GM12878 (cell line): Measurements from ENCODE around the gene DNASE1. TPM values are rescaled to one million over a fixed set of nuclear protein-coding genes. Genes with fewer than 3 reads are reported as not detected.

ENCODE experiments used
- ATAC-seq: fragments of 200-7000 bp; cut with Tn5 transposase; 3 replicates; pipeline ENCODE4 v1.9.1; 2020; ENCODE audit warnings: mild to moderate bottlenecking, moderate library complexity
- BruUV-seq: library from RNA; stranded (reverse); fragments of 400-500 nt; replicated peaks from 2 replicates; lab custom pipeline; 2021; lab: Mats Ljungman, UMichigan
- CTCF ChIA-PET: fragments of 300-600 bp; sonication (Branson Sonifier 250); formaldehyde crosslinking; extraction: SDS; loops from one replicate; lab custom pipeline; 2021; ENCODE audit warnings: inconsistent platforms; lab: Yijun Ruan, JAX
- POLR2A ChIA-PET: fragments of 350-600 bp; formaldehyde crosslinking; extraction: SDS; loops from one replicate; lab custom pipeline; 2021; ENCODE audit warnings: inconsistent platforms; lab: Charles Lee
- RAD21 ChIA-PET: fragments of 300-600 bp; sonication (Branson Sonifier 250); formaldehyde crosslinking; loops from one replicate; lab custom pipeline; 2023; ENCODE audit warnings: antibody characterized with exemption; ENCODE audit not compliant: unreplicated experiment; lab: Charles Lee
- SMC1A ChIA-PET: fragments of 300-600 bp; sonication (Branson Sonifier 250); formaldehyde crosslinking; loops from one replicate; lab custom pipeline; 2023; ENCODE audit not compliant: unreplicated experiment, uncharacterized antibody; lab: Charles Lee
- DNase-seq: peaks from one replicate; pipeline ENCODE4 v3.0.0-alpha.2; 2011; ENCODE audit warnings: low read depth, low spot score
- FAIRE-seq: peaks from 3 replicates; lab custom pipeline; 2011; peaks lifted over from hg19 to GRCh38; lab: Jason Lieb, UNC
- H2AFZ ChIP-seq: 2 replicates; pipeline ENCODE4 v1.6.0; 2011; ENCODE audit warnings: low read depth, low read length, control low read depth; ENCODE audit not compliant: control insufficient read depth
- H3K27ac ChIP-seq: 2 replicates; pipeline ENCODE4 v1.5.1; 2011; ENCODE audit warnings: control low read depth; ENCODE audit not compliant: control insufficient read depth, insufficient read depth
- H3K27me3 ChIP-seq, 2 experiments: replicated peaks in 1 of 2; 2 replicates each; pipeline versions ENCODE4 v1.6.0 to v1.6.1; 2011; ENCODE audit warnings: low read length in 1 of 2; ENCODE audit not compliant: control insufficient read depth in 2 of 2, insufficient read depth in 2 of 2
- H3K36me3 ChIP-seq, 2 experiments: 2 replicates each; pipeline ENCODE4 v1.5.1; 2011; ENCODE audit warnings: low read length in 1 of 2; ENCODE audit not compliant: control insufficient read depth in 2 of 2, insufficient read depth in 2 of 2
- H3K4me1 ChIP-seq: 2 replicates; pipeline ENCODE4 v1.6.1; 2011; ENCODE audit warnings: mild to moderate bottlenecking, low read length, moderate library complexity, mixed read lengths; ENCODE audit not compliant: control insufficient read depth, insufficient read depth
- H3K4me2 ChIP-seq: 2 replicates; pipeline ENCODE4 v1.6.0; 2011; ENCODE audit warnings: control low read depth; ENCODE audit not compliant: control insufficient read depth, insufficient read depth
- H3K4me3 ChIP-seq: fragments of 200-600 bp; sonication (generic); 2 replicates; pipeline ENCODE4 v1.5.1; 2016
- H3K79me2 ChIP-seq: 2 replicates; pipeline ENCODE4 v1.6.0; 2011; ENCODE audit warnings: low read length; ENCODE audit not compliant: control insufficient read depth, insufficient read depth
- H3K9ac ChIP-seq: 2 replicates; pipeline ENCODE4 v1.8.0; 2011; ENCODE audit warnings: low read length, control low read depth, mixed read lengths; ENCODE audit not compliant: control insufficient read depth, insufficient read depth
- H3K9me3 ChIP-seq: replicated peaks from 3 replicates; pipeline ENCODE4 v1.5.1; 2011; ENCODE audit warnings: mild to moderate bottlenecking, low read length; ENCODE audit not compliant: control insufficient read depth, insufficient read depth
- H4K20me1 ChIP-seq: 2 replicates; pipeline ENCODE4 v1.6.0; 2011; ENCODE audit not compliant: control insufficient read depth, insufficient read depth
- BCL11A ChIP-seq: IDR thresholded peaks from 2 replicates; pipeline ENCODE4 v1.6.1; 2011; ENCODE audit warnings: low read depth, low read length
- BHLHE40 ChIP-seq, 2 experiments: fragments of 450-650 bp in 1 of 2; IDR thresholded peaks; 2 replicates each; pipeline ENCODE4 v1.6.1; 2011 to 2017; ENCODE audit warnings: low read depth in 2 of 2, borderline replicate concordance in 1 of 2, improper control_type of control experiment in 1 of 2, low read length in 1 of 2, mild to moderate bottlenecking in 1 of 2
- CBFB ChIP-seq: IDR thresholded peaks from 2 replicates; pipeline ENCODE4 v1.6.1; 2016; ENCODE audit warnings: antibody characterized with exemption, low read depth
- CBX3 ChIP-seq: fragments of 200-600 bp; sonication (generic); IDR thresholded peaks from 2 replicates; pipeline ENCODE4 v1.6.1; 2016; ENCODE audit warnings: low read depth, borderline replicate concordance
- CHD1 ChIP-seq: IDR thresholded peaks from 2 replicates; pipeline ENCODE4 v1.6.1; 2012; ENCODE audit warnings: low read depth, low read length, improper control_type of control experiment
- FOS ChIP-seq: IDR thresholded peaks from 3 replicates; pipeline ENCODE4 v1.6.1; 2011; ENCODE audit warnings: borderline replicate concordance; ENCODE audit not compliant: insufficient read length; ENCODE audit errors: extremely low read depth
- GABPA ChIP-seq: IDR thresholded peaks from 2 replicates; pipeline ENCODE4 v1.6.1; 2014; ENCODE audit warnings: antibody characterized with exemption, low read depth, mild to moderate bottlenecking, inconsistent platforms
- MAX ChIP-seq: IDR thresholded peaks from 2 replicates; pipeline ENCODE4 v1.6.1; 2012; ENCODE audit warnings: low read depth, low read length, improper control_type of control experiment
- MYC ChIP-seq: IDR thresholded peaks from 2 replicates; pipeline ENCODE4 v1.6.1; 2011; ENCODE audit warnings: mild to moderate bottlenecking, low read length, moderate library complexity, inconsistent platforms; ENCODE audit not compliant: insufficient read depth, insufficient replicate concordance, insufficient read length, severe bottlenecking
- NFYB ChIP-seq: IDR thresholded peaks from 2 replicates; pipeline ENCODE4 v1.6.1; 2011; ENCODE audit warnings: low read depth, mild to moderate bottlenecking, low read length, improper control_type of control experiment, moderate library complexity; ENCODE audit not compliant: insufficient read depth
- PAX8 ChIP-seq: fragments of 450-650 bp; IDR thresholded peaks from 2 replicates; pipeline ENCODE4 v1.6.1; 2017; ENCODE audit warnings: mild to moderate bottlenecking, moderate library complexity
- RELA ChIP-seq: fragments of 450-650 bp; IDR thresholded peaks from 2 replicates; pipeline ENCODE4 v1.8.0; 2014; ENCODE audit warnings: borderline replicate concordance; ENCODE audit not compliant: partially characterized antibody
- SREBF2 ChIP-seq: IDR thresholded peaks from 2 replicates; pipeline ENCODE4 v1.6.1; 2012; ENCODE audit warnings: mild to moderate bottlenecking, low read length
- STAT1 ChIP-seq: fragments of 450-650 bp; conservative IDR thresholded peaks from 2 replicates; pipeline ENCODE4 v1.6.1; 2014; ENCODE audit warnings: antibody characterized with exemption, mild to moderate bottlenecking
- SUPT20H ChIP-seq: IDR thresholded peaks from 2 replicates; pipeline ENCODE4 v1.6.1; 2011; ENCODE audit warnings: low read depth, mild to moderate bottlenecking, low read length, moderate library complexity, borderline replicate concordance; ENCODE audit not compliant: control insufficient read depth
- TARDBP ChIP-seq: IDR thresholded peaks from 2 replicates; pipeline ENCODE4 v1.6.1; 2016; ENCODE audit warnings: borderline replicate concordance
- WRNIP1 ChIP-seq: IDR thresholded peaks from 2 replicates; pipeline ENCODE4 v1.6.1; 2011; ENCODE audit warnings: low read depth, low read length, improper control_type of control experiment, borderline replicate concordance
- WGBS: methylation state at CpG from one replicate; pipeline ENCODE4 v1.1.6; 2016; ENCODE audit warnings: low lambda C conversion rate; ENCODE audit not compliant: insufficient replicate concordance, insufficient coverage; ENCODE audit errors: missing lambda C conversion rate; 5-methylcytosine and 5-hydroxymethylcytosine counted together
- in situ Hi-C: fragments of 300-500 bp; cut with MboI; formaldehyde crosslinking; loops from 9 replicates; pipeline ENCODE4 v1.14.3; 2018; ENCODE audit warnings: mixed read lengths
- intact Hi-C: fragments of 100-400 bp; cut with micrococcal nuclease; formaldehyde crosslinking; loops from one replicate; pipeline ENCODE4 v1.14.2; 2022; ENCODE audit not compliant: unreplicated experiment
- polyA plus RNA-seq, 11 experiments: library from polyadenylated mRNA; depleted of rRNA in 4 of 11; unstranded in 6 of 11; stranded (reverse) in 5 of 11; fragments of >200 nt; fragmentation: Nextera tagmentation in 4 of 11; fragmentation: Illumina TruSeq in 1 of 11; extraction: Ambion mirVana in 4 of 11; extraction: Trizol in 1 of 11; gene quantifications; 1 replicate in 1 of 11; 2 replicates in 10 of 11; pipeline versions ENCODE4 v1.2.1 to v1.2.3, GENCODE V29; 2011 to 2016; ENCODE audit warnings: inconsistent platforms in 2 of 11, missing spikeins in 2 of 11, low read depth in 1 of 11
- total RNA-seq, 4 experiments: library from RNA; depleted of rRNA in 3 of 4; stranded (reverse); fragments of >200 nt in 3 of 4; fragmentation: Illumina TruSeq in 1 of 4; extraction: Trizol in 1 of 4; gene quantifications; 2 replicates each; pipeline versions ENCODE4 v1.2.1 to v1.2.3, GENCODE V29; 2013 to 2021
- TF ChIP-seq, protein P1 (sequence below): fragments of 450-650 bp; IDR thresholded peaks from 2 replicates; pipeline ENCODE4 v1.6.1; 2016; ENCODE audit warnings: mild to moderate bottlenecking
- TF ChIP-seq, protein P2 (sequence below): IDR thresholded peaks from 2 replicates; pipeline ENCODE4 v1.6.1; 2012; ENCODE audit warnings: low read depth, low read length, improper control_type of control experiment

DNASE1 gene
- total and polyA plus RNA-seq, 10 of the 15 experiments (the other 5 are each of a cell fraction or from before 2014, with no cell fraction given) = 0.23 to 12.0 (median 7.9) TPM

DNA sequence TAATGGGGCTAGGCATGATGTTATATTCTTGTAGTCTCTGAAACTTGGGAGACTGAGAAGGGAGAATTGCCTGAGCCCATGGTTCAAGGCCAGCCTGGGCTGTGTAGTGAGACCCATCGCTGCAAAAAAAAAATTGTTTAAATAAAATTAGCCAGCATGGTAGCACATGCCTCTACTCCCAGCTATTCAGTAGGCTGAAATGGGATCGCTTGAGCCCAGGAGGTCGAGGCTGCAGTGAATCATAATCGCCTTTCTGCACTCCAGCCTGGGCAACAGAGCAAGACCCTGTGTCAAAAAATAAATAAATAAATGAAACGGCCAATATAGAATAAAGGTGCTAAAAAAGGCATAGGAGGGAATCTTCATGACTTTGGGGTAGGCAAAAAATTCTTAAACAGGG, 29.2 kb upstream of the DNASE1 start:
- in situ Hi-C loops (no loop called here), intact Hi-C loops (no loop called here)
- Histone ChIP-seq H3K79me2 (peaks cover 3% of the 10 kb centered on the region), H2AFZ (no peak overlapping the region), H3K9ac (no peak overlapping the region), H3K27ac (peak overlapping the region; percentile 82), H3K36me3 (no peaks in the 10 kb centered on the region), H3K27me3 (no peaks in the 10 kb centered on the region), H3K4me3 (no peak overlapping the region), H3K9me3 (no peaks in the 10 kb centered on the region), H3K4me2 (peak overlapping the region; percentile 85), H3K4me1 (peaks cover 41% of the 10 kb centered on the region), H4K20me1 (no peaks in the 10 kb centered on the region)
- POLR2A ChIA-PET = interaction anchor here (1.8 kb wide), 1 partner anchor 9 kb away, joined by 4 read pairs; no protein-coding TSS in a partner anchor
- FAIRE-seq = no peak
- no peak for DNase-seq
- BruUV-seq = no TSS peak
- CTCF ChIA-PET = no interaction called here
- RAD21 ChIA-PET = no interaction called here
- 69% methylated on average over 5 of the region's 5 CpGs for WGBS
- SMC1A ChIA-PET = interaction anchor here (1.1 to 1.2 kb wide), 2 partner anchors 11 to 14 kb away, joined by 3 read pairs; partner anchors contain the start of gene SLX4
- ATAC-seq = no peak
- TF ChIP-seq PAX8 (no peak), STAT1 (no peak), WRNIP1 (no peak), CBX3 (no peak), TARDBP (no peak), MAX (no peak), RELA (no peak), NFYB (no peak), BHLHE40 (IDR thresholded peaks at IDR 0.05; ENCODE audit: borderline replicate concordance in 1 of 2, low read depth in 2 of 2, low read length in 1 of 2) (no peak), GABPA (no peak), FOS (no peak), CHD1 (no peak), SUPT20H (no peak), CBFB (no peak), SREBF2 (no peak), MYC (no peak), BCL11A (no peak)
- TF ChIP-seq, protein P1, sequence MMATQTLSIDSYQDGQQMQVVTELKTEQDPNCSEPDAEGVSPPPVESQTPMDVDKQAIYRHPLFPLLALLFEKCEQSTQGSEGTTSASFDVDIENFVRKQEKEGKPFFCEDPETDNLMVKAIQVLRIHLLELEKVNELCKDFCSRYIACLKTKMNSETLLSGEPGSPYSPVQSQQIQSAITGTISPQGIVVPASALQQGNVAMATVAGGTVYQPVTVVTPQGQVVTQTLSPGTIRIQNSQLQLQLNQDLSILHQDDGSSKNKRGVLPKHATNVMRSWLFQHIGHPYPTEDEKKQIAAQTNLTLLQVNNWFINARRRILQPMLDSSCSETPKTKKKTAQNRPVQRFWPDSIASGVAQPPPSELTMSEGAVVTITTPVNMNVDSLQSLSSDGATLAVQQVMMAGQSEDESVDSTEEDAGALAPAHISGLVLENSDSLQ = no peak
- TF ChIP-seq, protein P2, sequence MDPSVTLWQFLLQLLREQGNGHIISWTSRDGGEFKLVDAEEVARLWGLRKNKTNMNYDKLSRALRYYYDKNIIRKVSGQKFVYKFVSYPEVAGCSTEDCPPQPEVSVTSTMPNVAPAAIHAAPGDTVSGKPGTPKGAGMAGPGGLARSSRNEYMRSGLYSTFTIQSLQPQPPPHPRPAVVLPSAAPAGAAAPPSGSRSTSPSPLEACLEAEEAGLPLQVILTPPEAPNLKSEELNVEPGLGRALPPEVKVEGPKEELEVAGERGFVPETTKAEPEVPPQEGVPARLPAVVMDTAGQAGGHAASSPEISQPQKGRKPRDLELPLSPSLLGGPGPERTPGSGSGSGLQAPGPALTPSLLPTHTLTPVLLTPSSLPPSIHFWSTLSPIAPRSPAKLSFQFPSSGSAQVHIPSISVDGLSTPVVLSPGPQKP = no peak
